HepG2 (cell line): Measurements from ENCODE around the gene CCDC85C. TPM values are rescaled to one million over a fixed set of nuclear protein-coding genes. Genes with fewer than 3 reads are reported as not detected.

Source experiments
- ATAC-seq: fragments of 200-7000 bp; cut with Tn5 transposase; 3 replicates; pipeline ENCODE4 v1.9.1; 2020; ENCODE audit warnings: mild to moderate bottlenecking, moderate library complexity
- BruUV-seq: library from RNA; stranded (reverse); fragments of 400-500 nt; replicated peaks from 2 replicates; lab custom pipeline; 2021; lab: Mats Ljungman, UMichigan
- CTCF ChIA-PET: fragments of 300-600 bp; formaldehyde crosslinking; extraction: SDS; loops from one replicate; lab custom pipeline; 2021; ENCODE audit warnings: low total read pairs, inconsistent platforms, low intra/inter-chr PET ratio; lab: Yijun Ruan, JAX
- POLR2A ChIA-PET: fragments of 350-600 bp; sonication (Branson Sonifier 250); formaldehyde crosslinking; loops from one replicate; lab custom pipeline; 2020; ENCODE audit warnings: antibody characterized with exemption, inconsistent platforms; lab: Yijun Ruan, JAX
- DNase-seq: peaks from one replicate; pipeline ENCODE4 v3.0.0-alpha.2; 2015; ENCODE audit warnings: low spot score
- FAIRE-seq: peaks from 3 replicates; lab custom pipeline; 2011; peaks lifted over from hg19 to GRCh38; lab: Jason Lieb, UNC
- H2AFZ ChIP-seq: one replicate; pipeline ENCODE4 v1.6.1; 2011; ENCODE audit warnings: low read length, inconsistent platforms
- H3K27ac ChIP-seq: fragments of 300-600 bp; 3 replicates; pipeline ENCODE4 v1.8.0; 2011; ENCODE audit warnings: mixed run types, mild to moderate bottlenecking, mixed read lengths, low read length, inconsistent platforms; ENCODE audit not compliant: insufficient read depth; ENCODE audit errors: extremely low read length
- H3K27me3 ChIP-seq, 2 experiments: fragments of 200-600 bp in 1 of 2; 2 replicates in 1 of 2; 3 replicates in 1 of 2; pipeline versions ENCODE4 v1.6.0 to v1.8.0; 2011; ENCODE audit warnings: low read length in 2 of 2, mild to moderate bottlenecking in 2 of 2, moderate library complexity in 2 of 2, inconsistent platforms in 1 of 2; ENCODE audit not compliant: insufficient read depth in 2 of 2, control insufficient read depth in 1 of 2
- H3K36me3 ChIP-seq, 2 experiments: fragments of 200-600 bp in 1 of 2; replicated peaks in 1 of 2; 2 replicates in 1 of 2; 3 replicates in 1 of 2; pipeline versions ENCODE4 v1.5.1 to v1.8.0; 2011; ENCODE audit warnings: low read length in 2 of 2, inconsistent platforms in 1 of 2; ENCODE audit not compliant: insufficient read depth in 2 of 2, control insufficient read depth in 1 of 2
- H3K4me1 ChIP-seq: 2 replicates; pipeline ENCODE4 v1.5.1; 2012; ENCODE audit warnings: low read length, inconsistent platforms; ENCODE audit not compliant: insufficient read depth
- H3K4me2 ChIP-seq: 2 replicates; pipeline ENCODE4 v1.6.0; 2011; ENCODE audit warnings: low read depth, low read length, inconsistent platforms
- H3K4me3 ChIP-seq, 3 experiments: fragments of 200-600 bp in 1 of 3; sonication (generic), shearing (Covaris generic) in 1 of 3; replicated peaks in 1 of 3; 2 replicates each; pipeline ENCODE4 v1.5.1; 2011 to 2016; ENCODE audit warnings: low read length in 3 of 3, inconsistent platforms in 2 of 3, low read depth in 2 of 3, mild to moderate bottlenecking in 2 of 3, control low read depth in 1 of 3, mixed read lengths in 1 of 3; ENCODE audit not compliant: insufficient read depth in 1 of 3
- H3K79me2 ChIP-seq: one replicate; pipeline ENCODE4 v1.6.1; 2011; ENCODE audit warnings: low read length, inconsistent platforms; ENCODE audit not compliant: insufficient read depth
- H3K9ac ChIP-seq: 2 replicates; pipeline ENCODE4 v1.6.0; 2011; ENCODE audit warnings: mild to moderate bottlenecking, low read depth, low read length, inconsistent platforms; ENCODE audit not compliant: insufficient read depth
- H3K9me3 ChIP-seq: 2 replicates; pipeline ENCODE4 v1.5.1; 2012; ENCODE audit warnings: mild to moderate bottlenecking, low read length
- H4K20me1 ChIP-seq: 2 replicates; pipeline ENCODE4 v1.6.0; 2011; ENCODE audit warnings: inconsistent platforms, mild to moderate bottlenecking, low read length, moderate library complexity; ENCODE audit not compliant: insufficient read depth
- HOMEZ ChIP-seq: IDR thresholded peaks from 2 replicates; pipeline ENCODE4 v1.6.1; 2016; ENCODE audit warnings: low read depth
- MYC ChIP-seq: sonication (generic); formaldehyde crosslinking; IDR thresholded peaks from 2 replicates; pipeline ENCODE4 v1.9.0; 2021; ENCODE audit warnings: missing genetic modification reagents, borderline replicate concordance
- MYPOP ChIP-seq: sonication (generic); formaldehyde crosslinking; IDR thresholded peaks from 2 replicates; pipeline ENCODE4 v1.8.1; 2023; ENCODE audit warnings: mild to moderate bottlenecking, moderate library complexity, missing genetic modification reagents
- PITX1 ChIP-seq: sonication (generic); formaldehyde crosslinking; IDR thresholded peaks from 2 replicates; pipeline ENCODE4 v1.5.1; 2020; ENCODE audit warnings: mild to moderate bottlenecking, missing genetic modification reagents
- STAT5B ChIP-seq: sonication (generic); formaldehyde crosslinking; IDR thresholded peaks from 2 replicates; pipeline ENCODE4 v1.4.0; 2020; ENCODE audit warnings: missing genetic modification reagents
- STAT6 ChIP-seq: sonication (generic); formaldehyde crosslinking; IDR thresholded peaks from 2 replicates; pipeline ENCODE4 v1.4.0; 2020; ENCODE audit warnings: missing genetic modification reagents, mild to moderate bottlenecking, borderline replicate concordance
- TEAD3 ChIP-seq: optimal IDR thresholded peaks from 2 replicates; pipeline ENCODE3; 2016; ENCODE audit warnings: borderline replicate concordance
- TP53 ChIP-seq: sonication (generic); formaldehyde crosslinking; conservative IDR thresholded peaks from 2 replicates; pipeline ENCODE4 v1.4.0; 2020; ENCODE audit warnings: missing genetic modification reagents
- ZFP37 ChIP-seq: sonication (generic); formaldehyde crosslinking; IDR thresholded peaks from 2 replicates; pipeline ENCODE4 v1.4.0; 2020; ENCODE audit warnings: missing genetic modification reagents, borderline replicate concordance
- ZNF142 ChIP-seq: sonication (generic); formaldehyde crosslinking; IDR thresholded peaks from 2 replicates; pipeline ENCODE4 v1.4.0; 2020; ENCODE audit warnings: missing genetic modification reagents
- ZNF703 ChIP-seq: sonication (generic); formaldehyde crosslinking; IDR thresholded peaks from 2 replicates; pipeline ENCODE4 v1.5.1; 2020; ENCODE audit warnings: missing genetic modification reagents, mild to moderate bottlenecking, moderate library complexity, borderline replicate concordance
- ZNF768 ChIP-seq: sonication (generic); formaldehyde crosslinking; IDR thresholded peaks from 2 replicates; pipeline ENCODE4 v1.4.0; 2020; ENCODE audit warnings: missing genetic modification reagents
- WGBS: methylation state at CpG from one replicate; pipeline ENCODE4 v1.1.6; 2017; ENCODE audit warnings: low lambda C conversion rate; 5-methylcytosine and 5-hydroxymethylcytosine counted together
- in situ Hi-C: cut with HindIII; loops from 2 replicates; pipeline ENCODE4 v1.10.0; 2017; ENCODE audit warnings: low pct_unique_long_range_greater_than_20kb; ENCODE audit not compliant: extremely low pct_ligation_motif_present
- intact Hi-C: fragments of 100-400 bp; cut with micrococcal nuclease; formaldehyde crosslinking; loops from one replicate; pipeline ENCODE4 v1.10.0; 2022; ENCODE audit not compliant: unreplicated experiment
- polyA plus RNA-seq, 8 experiments: library from polyadenylated mRNA; depleted of rRNA in 3 of 8; stranded (reverse) in 7 of 8; unstranded in 1 of 8; fragments of >200 nt; fragmentation: Illumina TruSeq in 4 of 8; extraction: Trizol in 4 of 8; gene quantifications; 2 replicates each; pipeline versions ENCODE4 v1.2.1 to v1.2.3, GENCODE V29; 2011 to 2016; ENCODE audit warnings: low read depth in 4 of 8, missing spikeins in 1 of 8, mixed read lengths in 1 of 8; ENCODE audit not compliant: insufficient read depth in 1 of 8
- total RNA-seq, 5 experiments: library from RNA; depleted of rRNA; stranded (reverse); fragments of >200 nt; fragmentation: Illumina TruSeq; extraction: Trizol; gene quantifications; 2 replicates each; pipeline ENCODE4 v1.2.3, GENCODE V29; 2016; ENCODE audit warnings: low read depth in 1 of 5

CCDC85C gene
- total and polyA plus RNA-seq, 2 of the 13 experiments (the other 11 are each of a cell fraction or from before 2014, with no cell fraction given), result 18.8 to 43.8 TPM

GRCh38 chr14:99644035-99644587, 40.1 kb upstream of the CCDC85C start:
- TF ChIP-seq MYC (CRISPR knock-in tag) (no peak), ZFP37 (CRISPR knock-in tag) (no peak), MYPOP (CRISPR knock-in tag) (no peak), PITX1 (CRISPR knock-in tag) (no peak), ZNF768 (no peak), TP53 (CRISPR knock-in tag) (no peak), STAT6 (no peak), ZNF142 (CRISPR knock-in tag) (no peak), HOMEZ (CRISPR knock-in tag) (no peak), TEAD3 (no peak), ZNF703 (CRISPR knock-in tag) (no peak), STAT5B (CRISPR knock-in tag) (no peak)
- TF ChIP-seq, all 625 proteins: peak for 0
- no peak for ATAC-seq
- Histone ChIP-seq H3K36me3 (no peaks in the 10 kb centered on the region), H3K9ac (no peak overlapping the region), H3K4me1 (peaks cover 5% of the 10 kb centered on the region), H3K4me3 (no peak overlapping the region), H3K9me3 (no peaks in the 10 kb centered on the region), H3K27me3 (peaks cover 2 to 5% of the 10 kb centered on the region in 2 experiments; a peak in 2 of 5 replicates), H3K27ac (no peak overlapping the region), H3K79me2 (no peaks in the 10 kb centered on the region), H4K20me1 (no peaks in the 10 kb centered on the region), H3K4me2 (no peak overlapping the region), H2AFZ (no peak overlapping the region)
- WGBS, result 48% methylated on average over 11 of the region's 11 CpGs
- FAIRE-seq, result no peak
- BruUV-seq, result no TSS peak
- in situ Hi-C loops, result no loop called here
- ChIA-PET POLR2A (no interaction called here), CTCF (no interaction called here)
- no peak for DNase-seq
- intact Hi-C loops, result no loop called here
